Kidney capillary endothelial cell (primary cell): ENCODE measurements around the gene SPTBN2.

Experiments used
- DNase-seq: peaks from one replicate; pipeline ENCODE4 v3.0.0-alpha.2; 2018; ENCODE audit warnings: low spot score

Gene SPTBN2

DNA sequence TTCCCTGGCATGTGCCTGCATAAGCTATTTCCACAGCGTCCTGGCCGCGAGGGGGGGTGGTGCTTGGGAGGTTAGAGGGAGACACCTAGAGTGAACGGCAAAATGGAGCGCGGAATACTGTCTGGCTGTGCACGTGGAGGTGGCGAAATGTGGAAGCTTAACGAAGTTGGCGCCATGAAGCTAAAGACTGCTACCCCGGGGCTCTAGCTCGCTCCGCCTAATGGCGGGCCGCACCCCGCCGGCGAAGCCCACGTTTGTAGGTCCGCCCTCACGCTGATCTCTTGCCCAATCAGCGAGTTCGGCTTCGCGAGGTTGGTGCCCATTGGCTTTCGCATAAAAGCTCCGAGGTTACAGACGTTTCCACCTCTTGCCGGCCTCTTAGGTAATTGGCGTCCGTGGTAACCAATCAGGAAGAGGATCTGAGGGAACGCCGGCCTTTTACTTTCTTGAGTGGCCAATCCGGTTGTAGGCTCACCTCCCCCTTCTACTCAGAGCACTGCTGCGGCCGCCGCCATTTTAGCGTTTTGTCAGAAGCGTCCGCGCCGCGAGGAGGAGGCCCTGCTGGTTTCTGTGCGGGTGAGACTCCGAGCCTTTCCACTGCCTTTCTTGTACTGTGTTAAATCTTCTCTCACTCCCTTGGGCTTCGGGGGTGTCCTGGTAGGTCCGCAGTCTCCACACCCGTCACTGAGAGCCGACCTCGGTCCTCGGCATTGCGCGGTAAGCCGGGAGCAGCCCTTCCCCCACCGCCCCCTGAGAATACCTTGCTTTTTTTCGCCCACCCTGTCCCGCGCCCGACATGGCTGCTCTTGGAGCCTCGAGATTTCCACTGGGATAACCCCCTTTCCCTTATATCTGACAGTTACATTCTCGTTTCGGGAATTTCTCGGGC lies 90.6 kb downstream of the SPTBN2 start, which contains the start of gene RBM4:
Gene RBM4 (plus strand): TSS at position 527 of the 889 bp plus-strand sequence. CDS start 1,009 bp downstream, outside the sequence.
- peak; percentile 99 for DNase-seq

DNA sequence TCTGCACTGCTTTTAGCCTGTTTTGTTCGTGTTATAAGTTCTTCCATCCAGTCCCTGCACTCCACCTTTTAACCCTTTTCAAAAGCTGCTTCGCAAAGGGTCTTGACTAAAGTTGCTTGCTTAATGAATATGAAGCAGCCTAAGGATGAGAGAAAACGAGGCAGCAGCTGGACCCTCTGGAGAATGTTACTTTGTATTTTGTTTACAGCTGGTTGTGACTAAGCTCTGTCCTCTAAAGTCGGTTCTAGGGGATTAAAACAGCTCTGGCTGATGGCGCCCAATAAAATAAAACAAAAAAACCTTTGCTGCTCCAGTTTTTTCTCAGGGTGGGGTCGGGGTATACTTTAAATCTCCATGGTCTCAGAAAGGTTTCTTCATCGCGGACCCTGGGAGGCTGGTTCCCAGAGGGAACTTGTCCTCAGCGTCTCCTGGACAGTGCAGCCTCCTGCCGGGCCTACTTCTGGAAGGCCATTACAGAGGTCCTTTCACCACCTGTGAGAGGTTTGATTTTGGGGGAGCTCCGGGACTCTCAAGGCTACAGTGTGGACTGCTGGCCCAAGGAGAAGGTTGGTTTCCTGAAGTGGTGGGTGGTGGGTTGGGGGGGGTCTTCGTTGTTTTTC lies 91.3 kb downstream of the SPTBN2 start:
- no peak for DNase-seq

DNA sequence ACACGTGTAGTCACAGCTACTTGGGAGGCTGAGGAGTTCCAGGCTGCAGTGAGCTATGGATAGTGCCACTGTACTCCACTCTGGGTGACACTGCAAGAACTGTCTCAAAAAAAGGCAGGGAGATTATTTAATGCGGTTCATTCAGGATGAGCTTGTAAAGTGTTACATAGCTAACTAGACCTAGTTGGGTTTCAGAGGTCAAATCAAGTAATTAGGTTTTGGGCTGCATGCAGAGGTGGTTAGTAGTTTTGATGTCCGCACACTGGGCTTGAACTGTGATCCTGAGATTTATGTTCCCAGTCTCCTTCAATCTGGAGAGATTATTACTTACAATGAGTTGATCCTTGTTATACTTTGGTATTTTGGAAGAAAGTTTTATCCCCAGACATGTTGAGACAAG lies 92.6 kb downstream of the SPTBN2 start:
- DNase-seq, result no peak
